GM18508 (cell line): ENCODE results near the gene TBATA.

Source experiments
- ATAC-seq: cut with Tn5 transposase; IDR thresholded peaks from one replicate; pipeline ENCODE4 v1.9.1; 2021; ENCODE audit warnings: moderate number of reproducible peaks; ENCODE audit not compliant: insufficient read depth, unreplicated experiment

Gene TBATA

GRCh38 chr10:70809726-70810125 is 24.5 kb upstream of the TBATA start:
- no peak for ATAC-seq

GRCh38 chr10:70809011-70809611 is 23.9 kb upstream of the TBATA start:
- no peak for ATAC-seq

GRCh38 chr10:70807556-70807955 is 22.4 kb upstream of the TBATA start:
- ATAC-seq, result no peak

- no peak for ATAC-seq
These were observed 21.7 kb upstream of the TBATA start for GRCh38 chr10:70806841-70807240.

- no peak for ATAC-seq
These were observed 20.5 kb upstream of the TBATA start for GRCh38 chr10:70805619-70806215.

- no peak for ATAC-seq
These were observed 19.2 kb upstream of the TBATA start for GRCh38 chr10:70804421-70804808.

GRCh38 chr10:70803775-70804420 is 18.7 kb upstream of the TBATA start:
- no peak for ATAC-seq

GRCh38 chr10:70801854-70802253 is 16.7 kb upstream of the TBATA start:
- ATAC-seq, result no peak

GRCh38 chr10:70799124-70799523 is 13.9 kb upstream of the TBATA start:
- ATAC-seq, result no peak

GRCh38 chr10:70797840-70798239 is 12.7 kb upstream of the TBATA start:
- no peak for ATAC-seq

- ATAC-seq, result no peak
These were observed 10.4 kb upstream of the TBATA start for GRCh38 chr10:70795613-70796012.

GRCh38 chr10:70791386-70792039 is 6.3 kb upstream of the TBATA start:
- ATAC-seq, result no peak

GRCh38 chr10:70786799-70787415 is 1.7 kb upstream of the TBATA start:
- no peak for ATAC-seq

GRCh38 chr10:70784471-70784870 is 706 bp downstream of the TBATA start:
- ATAC-seq, result no peak

- ATAC-seq, result no peak
These were observed 1.2 kb downstream of the TBATA start for GRCh38 chr10:70784016-70784415.

- no peak for ATAC-seq
These were observed 2.2 kb downstream of the TBATA start for GRCh38 chr10:70782746-70783680.

GRCh38 chr10:70782086-70782745 is 3.0 kb downstream of the TBATA start:
- ATAC-seq, result no peak

GRCh38 chr10:70781461-70782051 is 3.6 kb downstream of the TBATA start:
- no peak for ATAC-seq

GRCh38 chr10:70780772-70781171 is 4.4 kb downstream of the TBATA start:
- no peak for ATAC-seq
